H1 (cell line): ENCODE measurements around the gene ATXN7L3B. TPM values are rescaled to one million over a fixed set of nuclear protein-coding genes. Genes with fewer than 3 reads are reported as not detected.

ENCODE experiments used
- CBX5 ChIP-seq: fragments of 300-800, 300-1000 bp; sonication (generic); IDR thresholded peaks from 2 replicates; pipeline ENCODE4 v1.7.1; 2016; ENCODE audit warnings: antibody characterized with exemption, low read length, low read depth
- CBX8 ChIP-seq: fragments of 300-800, 300-1000 bp; sonication (generic); IDR thresholded peaks from 2 replicates; pipeline ENCODE4 v1.7.1; 2016; ENCODE audit warnings: low read depth, low read length, borderline replicate concordance
- CEBPB ChIP-seq: IDR thresholded peaks from 2 replicates; pipeline ENCODE4 v1.6.1; 2012; ENCODE audit warnings: low read depth, low read length
- CHD7 ChIP-seq: fragments of 300-600 bp; sonication (generic); IDR thresholded peaks from 2 replicates; pipeline ENCODE4 v1.7.1; 2012; ENCODE audit warnings: low read length, moderate library complexity, mild to moderate bottlenecking, inconsistent platforms; ENCODE audit not compliant: insufficient replicate concordance
- EGR1 ChIP-seq: IDR thresholded peaks from 2 replicates; pipeline ENCODE4 v1.6.1; 2011; ENCODE audit warnings: low read depth, low read length, borderline replicate concordance
- GTF2F1 ChIP-seq: IDR thresholded peaks from 2 replicates; pipeline ENCODE4 v1.6.1; 2012; ENCODE audit warnings: low read depth, low read length, improper control_type of control experiment, borderline replicate concordance
- RBBP5 ChIP-seq: IDR thresholded peaks from 2 replicates; pipeline ENCODE4 v1.7.1; 2012; ENCODE audit warnings: low read depth, mild to moderate bottlenecking, inconsistent platforms, low read length, moderate library complexity, borderline replicate concordance
- SAP30 ChIP-seq: fragments of 300-600 bp; sonication (generic); IDR thresholded peaks from 2 replicates; pipeline ENCODE4 v1.7.1; 2012; ENCODE audit warnings: low read length, moderate library complexity, mild to moderate bottlenecking, inconsistent platforms; ENCODE audit not compliant: insufficient read depth, insufficient replicate concordance
- SIN3A ChIP-seq, 2 experiments: IDR thresholded peaks in 1 of 2; conservative IDR thresholded peaks in 1 of 2; 2 replicates each; pipeline ENCODE4 v1.6.1; 2011 to 2012; ENCODE audit warnings: low read length in 2 of 2, improper control_type of control experiment in 1 of 2, low read depth in 1 of 2, mild to moderate bottlenecking in 1 of 2
- SUZ12 ChIP-seq: fragments of 200-600 bp; sonication (generic); IDR thresholded peaks from 2 replicates; pipeline ENCODE4 v1.6.1; 2012; ENCODE audit warnings: mild to moderate bottlenecking, inconsistent platforms, low read length, moderate library complexity, mixed read lengths
- polyA plus RNA-seq, 7 experiments: library from polyadenylated mRNA; depleted of rRNA in 3 of 7; stranded (reverse) in 5 of 7; unstranded in 2 of 7; fragments of >200 nt in 5 of 7; fragments of 200-250 nt in 2 of 7; gene quantifications; 1 replicate in 5 of 7; 2 replicates in 1 of 7; 4 replicates in 1 of 7; pipeline versions ENCODE4 v1.2.1 to v1.2.3, GENCODE V29; 2011 to 2013; ENCODE audit warnings: missing spikeins in 2 of 7, mixed read lengths in 2 of 7
- total RNA-seq: library from RNA; stranded (reverse); fragmentation: NEBNext Ultra II Directional; extraction: Animal tissue kit (Norgen Biotek cat#: 25700); gene quantifications from 2 replicates; pipeline ENCODE4 v1.2.1, GENCODE V29; 2021

Gene ATXN7L3B
- total and polyA plus RNA-seq, 2 of the 8 experiments (the other 6 are each of a cell fraction or from before 2014, with no cell fraction given): 23.7 to 39.9 TPM

GRCh38 chr12:74537707-74538385 is at the start of gene ATXN7L3B (continued):
- TF ChIP-seq SIN3A (conservative IDR thresholded peaks at IDR 0.05 in 1 of 2, IDR thresholded peaks at IDR 0.05 in 1 of 2; ENCODE audit: low read depth in 1 of 2, low read length in 2 of 2): peak; percentile 58 to 80; a peak in 2 of 4 replicates
- TF ChIP-seq SAP30: no peak
- TF ChIP-seq CHD7: no peak
- TF ChIP-seq RBBP5: no peak
- TF ChIP-seq CBX5: no peak
- TF ChIP-seq CBX8: no peak
- no peak for TF ChIP-seq CEBPB
- no peak for TF ChIP-seq EGR1
- no peak for TF ChIP-seq SUZ12
- no peak for TF ChIP-seq GTF2F1
